CD1c-positive myeloid dendritic cell (primary cell): ENCODE measurements around the gene ME3.

Source experiments
- DNase-seq: peaks from one replicate; pipeline ENCODE4 v3.0.0-alpha.2; 2016; ENCODE audit errors: extremely low spot score

The ME3 gene

GRCh38 chr11:86515297-86516094 lies 156.9 kb downstream of the ME3 start:
- DNase-seq = no peak

GRCh38 chr11:86514453-86514852 lies 158.0 kb downstream of the ME3 start:
- peak; percentile 65 for DNase-seq

GRCh38 chr11:86513746-86514373 lies 158.6 kb downstream of the ME3 start:
- DNase-seq = no peak

- DNase-seq = no peak
These were observed 159.3 kb downstream of the ME3 start for GRCh38 chr11:86513138-86513537.

- peak; percentile 60 for DNase-seq
These were observed 161.3 kb downstream of the ME3 start for GRCh38 chr11:86511086-86511551.

GRCh38 chr11:86510674-86511073 lies 161.7 kb downstream of the ME3 start:
- no peak for DNase-seq

GRCh38 chr11:86510097-86510496 lies 162.3 kb downstream of the ME3 start:
- no peak for DNase-seq

GRCh38 chr11:86509588-86509974 lies 162.8 kb downstream of the ME3 start:
- DNase-seq = no peak

- DNase-seq = no peak
These were observed 163.5 kb downstream of the ME3 start for GRCh38 chr11:86508604-86509587.

GRCh38 chr11:86507249-86507845 lies 165.1 kb downstream of the ME3 start:
- no peak for DNase-seq

- no peak for DNase-seq
These were observed 166.2 kb downstream of the ME3 start for GRCh38 chr11:86506235-86506634.

GRCh38 chr11:86503131-86503530 lies 169.3 kb downstream of the ME3 start:
- DNase-seq = no peak

GRCh38 chr11:86502137-86502642 lies 170.2 kb downstream of the ME3 start:
- no peak for DNase-seq

- no peak for DNase-seq
These were observed 171.8 kb downstream of the ME3 start for GRCh38 chr11:86500500-86501140.

- DNase-seq = no peak
These were observed 172.7 kb downstream of the ME3 start for GRCh38 chr11:86499723-86500129.

GRCh38 chr11:86497836-86498235 lies 174.6 kb downstream of the ME3 start:
- DNase-seq = no peak

GRCh38 chr11:86497310-86497709 lies 175.1 kb downstream of the ME3 start:
- DNase-seq = no peak

GRCh38 chr11:86495351-86495750 lies 177.1 kb downstream of the ME3 start:
- DNase-seq = no peak

GRCh38 chr11:86492370-86493010 lies 179.9 kb downstream of the ME3 start:
- no peak for DNase-seq

- DNase-seq = no peak
These were observed 181.4 kb downstream of the ME3 start for GRCh38 chr11:86491027-86491426.
